SHP77 (cell line): ENCODE results near the gene GALNT9.
"Not testable (repeated sequence)": the region's sequence is repeated elsewhere in the genome, so short reads cannot be mapped to it uniquely, and the experiment has no call there.

Experiments
- DNase-seq, 2 experiments: peaks; one replicate each; lab custom pipeline; 2025; lab: John Stamatoyannopoulos, UW

Gene GALNT9

DNA sequence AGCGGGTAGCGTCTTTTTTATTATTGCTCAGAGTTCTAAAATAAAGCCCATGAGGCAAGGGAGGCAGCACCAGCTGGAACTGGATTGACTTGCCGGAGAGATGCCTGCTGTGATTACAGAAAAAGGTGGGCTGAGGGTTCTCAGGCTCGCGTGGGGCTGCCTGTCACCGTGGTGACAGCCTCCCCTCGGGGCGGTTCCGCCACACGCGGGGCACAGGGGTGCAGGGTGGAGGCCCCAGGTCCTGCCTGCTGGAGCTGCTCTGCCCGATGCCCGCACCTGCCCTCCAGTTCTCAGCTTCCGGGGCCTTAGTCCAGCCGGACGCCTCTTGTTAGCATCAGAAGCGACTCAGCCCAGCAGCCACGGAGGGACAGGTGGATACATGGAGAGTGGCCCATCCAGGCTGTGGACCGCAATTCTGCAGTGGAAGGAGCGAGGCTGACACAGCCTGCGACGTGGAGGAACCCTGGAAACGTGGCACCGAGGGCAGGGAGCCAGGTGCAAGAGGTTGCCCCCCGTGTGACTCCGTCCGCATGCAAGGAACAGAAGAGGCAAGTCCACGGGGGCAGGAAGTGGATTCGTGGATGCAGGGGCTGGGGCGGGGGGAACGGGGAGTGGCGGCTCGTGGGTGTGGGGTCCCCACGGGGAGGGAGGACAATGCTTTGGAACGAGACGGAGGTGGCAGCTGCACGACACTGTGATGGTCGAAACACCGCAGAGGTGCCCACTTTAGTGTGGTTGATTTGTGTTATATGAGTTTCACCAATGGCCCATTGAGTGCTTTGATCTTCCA is 79.5 kb downstream of the GALNT9 start:
- DNase-seq, result no peak

DNA sequence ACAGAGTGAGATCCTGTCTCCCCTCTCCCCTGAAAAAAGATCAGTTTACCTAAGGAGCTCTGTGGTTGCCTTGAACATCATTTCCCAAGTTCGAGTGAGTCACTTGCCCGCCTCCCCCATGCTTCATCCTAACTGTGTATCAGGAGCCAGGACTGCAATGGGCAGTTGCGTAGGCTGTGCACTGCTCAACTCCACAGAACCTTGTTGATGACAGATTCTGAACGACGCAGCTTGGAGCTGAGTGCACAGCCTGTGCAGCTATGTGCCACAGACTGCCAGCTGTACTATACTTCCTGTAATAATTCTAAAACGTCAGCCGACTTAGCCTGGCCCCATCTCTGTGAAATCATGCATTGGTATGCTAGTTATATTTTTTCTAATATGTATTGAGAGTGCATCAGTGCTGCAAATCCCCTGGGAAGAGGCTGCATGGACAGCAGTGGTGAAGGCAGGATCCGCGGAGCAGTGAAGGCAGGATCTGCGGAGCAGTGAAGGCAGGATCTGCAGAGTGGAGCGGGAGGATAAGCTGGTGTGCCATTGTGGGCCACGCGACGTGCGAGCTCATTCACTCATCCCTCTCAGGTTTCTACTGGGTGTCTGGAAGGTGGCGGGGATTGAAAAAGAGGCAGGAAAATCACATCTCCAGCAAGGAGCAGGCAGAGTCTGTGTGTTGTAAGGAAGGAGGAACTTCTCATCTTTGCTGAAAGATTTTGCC is 80.8 kb downstream of the GALNT9 start:
- DNase-seq, result no peak

DNA sequence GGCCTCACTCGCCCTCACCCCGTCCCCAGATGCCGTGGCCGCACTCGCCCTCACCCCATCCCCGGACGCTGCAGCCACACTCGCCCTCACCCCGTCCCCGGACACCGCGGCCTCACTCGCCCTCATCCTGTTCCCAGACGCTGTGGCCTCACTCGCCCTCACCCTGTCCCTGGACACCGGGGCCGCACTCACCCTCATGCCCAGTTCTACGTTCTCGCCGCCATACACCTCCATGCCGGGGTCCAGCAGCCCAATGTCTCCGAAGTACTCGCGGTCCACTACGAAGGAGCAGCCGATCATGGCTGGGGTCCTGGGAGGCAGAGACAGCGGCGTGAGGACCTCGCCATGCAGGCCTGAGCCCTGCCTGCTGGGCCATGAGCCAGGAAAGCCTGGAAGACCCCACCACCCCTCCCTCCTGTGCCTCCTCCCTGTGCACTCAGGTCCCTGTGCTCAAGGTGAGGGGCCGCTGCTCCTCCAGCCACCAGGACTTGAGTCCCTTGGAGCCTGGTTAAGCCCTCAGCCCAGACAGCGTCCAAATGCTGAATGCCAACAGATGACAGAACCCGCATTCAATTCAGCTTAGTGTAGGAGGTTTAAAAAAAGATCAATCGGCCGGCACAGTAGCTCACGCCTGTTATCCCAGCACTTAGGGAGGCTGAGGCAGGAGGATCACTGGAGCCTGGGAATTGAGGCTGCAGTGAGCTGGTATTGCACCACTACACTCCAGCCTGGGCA is 81.5 kb downstream of the GALNT9 start:
- DNase-seq, result no peak

DNA sequence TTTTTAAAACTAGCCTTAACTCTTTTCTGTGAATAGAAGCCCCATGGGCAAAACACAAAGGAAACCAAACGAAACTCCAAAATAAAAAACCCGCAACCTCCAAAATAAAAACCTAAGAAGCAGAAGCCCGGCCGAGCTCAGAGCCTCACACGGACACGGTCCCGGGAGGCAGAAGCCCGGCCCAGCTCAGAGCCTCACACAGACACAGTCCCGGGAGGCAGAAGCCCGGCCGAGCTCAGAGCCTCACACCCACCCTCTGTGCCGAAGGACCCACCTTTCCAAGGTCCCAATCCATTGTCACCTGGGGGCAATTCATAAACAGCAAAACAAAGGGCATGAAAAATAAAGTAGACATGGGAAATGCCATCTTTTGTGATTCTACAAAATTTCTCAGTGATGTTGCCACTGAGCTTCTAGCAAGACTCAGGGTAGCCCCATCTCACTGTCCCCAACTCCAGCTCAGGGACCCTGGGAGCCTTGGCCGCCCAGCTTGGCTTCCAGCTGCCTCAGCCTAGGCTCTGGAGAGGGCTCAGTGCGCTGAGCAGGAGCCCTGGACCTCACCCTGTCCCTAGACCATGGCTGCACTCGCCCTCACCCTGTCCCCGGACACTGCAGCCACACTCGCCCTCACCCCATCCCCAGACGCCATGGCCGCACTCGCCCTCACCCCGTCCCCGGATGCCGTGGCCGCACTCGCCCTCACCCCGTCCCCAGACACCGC is 82.2 kb downstream of the GALNT9 start:
- DNase-seq, result no peak

DNA sequence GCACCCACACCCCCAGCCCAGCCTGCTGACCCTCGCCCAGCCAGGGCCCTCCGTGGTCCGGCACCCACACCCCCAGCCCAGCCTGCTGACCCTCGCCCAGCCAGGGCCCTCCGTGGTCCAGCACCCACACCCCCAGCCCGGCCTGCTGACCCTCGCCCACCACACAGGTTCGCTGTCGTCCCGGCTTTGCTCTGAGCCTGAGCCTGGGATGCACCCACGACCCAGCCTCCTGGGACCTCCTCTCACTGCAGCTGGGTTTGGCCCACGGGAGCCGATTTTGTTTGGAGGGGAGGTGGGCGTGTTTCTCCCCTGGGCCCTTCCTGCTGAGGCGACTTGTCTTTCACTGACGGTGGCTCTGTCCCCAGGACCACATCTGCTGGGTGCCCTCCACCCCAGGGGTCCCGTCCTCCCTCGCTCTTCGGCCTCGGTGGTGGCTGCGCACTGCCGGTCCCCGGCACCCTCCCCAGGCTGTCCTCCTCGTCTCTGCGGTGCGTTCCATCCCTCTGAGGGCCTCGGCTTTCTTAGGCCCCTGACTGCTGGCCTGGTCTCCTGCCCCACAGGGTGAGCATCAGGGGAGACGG is 83.8 kb downstream of the GALNT9 start:
- no peak for DNase-seq

DNA sequence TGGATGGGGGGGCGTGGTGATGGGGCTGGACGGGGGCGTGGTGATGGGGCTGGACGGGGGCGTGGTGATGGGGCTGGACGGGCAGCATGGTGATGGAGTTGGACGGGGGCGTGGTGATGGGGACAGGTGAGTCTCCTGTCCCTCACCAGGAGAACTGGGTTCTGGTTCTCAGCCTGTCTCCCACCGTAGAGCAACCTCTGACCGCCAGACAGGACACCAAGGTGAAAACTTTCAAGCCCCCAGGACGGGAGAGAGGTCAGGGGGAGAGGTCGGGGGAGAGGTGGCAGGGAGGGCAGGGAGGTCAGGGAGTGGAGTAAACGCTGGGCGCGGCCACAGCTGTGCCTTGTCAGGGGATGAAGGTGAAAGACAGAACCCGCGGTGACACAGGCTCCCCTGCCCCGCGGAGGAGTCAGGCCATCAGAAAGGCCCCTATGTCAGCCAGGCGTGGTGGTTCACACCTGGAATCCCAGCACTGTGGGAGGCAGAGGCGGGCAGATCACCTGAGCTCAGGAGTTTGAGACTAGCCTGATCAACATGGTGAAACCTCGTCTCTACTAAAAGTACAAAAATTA is 84.6 kb downstream of the GALNT9 start:
- DNase-seq, result no peak

DNA sequence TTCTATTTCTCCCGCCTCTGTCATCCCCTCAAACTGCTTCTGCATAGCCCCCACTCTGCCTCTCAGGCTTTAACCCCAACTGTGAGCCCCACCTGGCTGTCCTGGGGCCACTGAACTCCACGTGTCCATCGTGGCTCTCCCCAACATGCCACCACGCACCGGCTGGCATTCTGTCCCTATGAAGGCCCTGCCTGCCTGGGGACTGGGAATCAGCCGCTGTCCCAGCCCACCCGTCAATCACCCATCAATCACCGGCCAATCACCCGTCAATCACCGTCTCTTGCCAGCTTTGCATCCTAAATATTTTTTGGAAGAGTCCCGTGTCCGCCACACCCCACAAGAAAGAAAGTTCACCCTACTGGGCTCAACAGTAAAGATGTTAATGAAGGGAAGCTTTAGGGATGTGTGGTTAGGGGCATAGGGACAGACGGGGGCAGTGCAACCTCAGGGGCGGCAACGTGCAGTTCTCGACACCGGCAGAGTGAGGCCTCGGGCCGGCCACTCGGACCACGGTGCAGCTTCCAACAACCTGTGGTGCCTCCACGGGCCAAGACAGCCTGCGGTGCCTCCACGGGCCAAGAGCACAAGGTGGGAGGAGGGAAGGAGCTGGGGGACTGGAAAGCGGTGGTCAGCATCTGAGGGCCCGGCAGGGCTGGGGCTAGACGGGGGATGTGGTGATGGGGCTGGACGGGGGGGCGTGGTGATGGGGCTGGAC is 85.6 kb downstream of the GALNT9 start:
- DNase-seq, result no peak

DNA sequence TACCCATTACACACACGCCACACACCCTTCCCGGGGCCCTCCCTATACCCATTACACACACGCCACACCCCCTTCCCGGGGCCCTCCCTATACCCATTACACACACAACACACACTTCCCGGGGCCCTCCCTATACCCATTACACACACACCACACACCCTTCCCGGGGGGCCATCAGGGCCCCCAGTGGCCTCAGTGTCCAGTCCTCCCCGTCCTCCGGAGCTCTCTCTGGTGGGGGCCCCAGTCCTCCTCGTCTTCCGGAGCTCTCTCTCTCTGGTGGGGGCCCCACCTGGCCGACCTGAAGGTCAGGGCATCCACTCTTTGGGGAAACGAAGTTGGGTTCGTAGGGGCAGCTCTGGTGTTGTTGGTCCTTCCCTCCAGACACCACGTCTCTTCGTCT is 86.2 kb downstream of the GALNT9 start:
- not testable (repeated sequence) for DNase-seq

DNA sequence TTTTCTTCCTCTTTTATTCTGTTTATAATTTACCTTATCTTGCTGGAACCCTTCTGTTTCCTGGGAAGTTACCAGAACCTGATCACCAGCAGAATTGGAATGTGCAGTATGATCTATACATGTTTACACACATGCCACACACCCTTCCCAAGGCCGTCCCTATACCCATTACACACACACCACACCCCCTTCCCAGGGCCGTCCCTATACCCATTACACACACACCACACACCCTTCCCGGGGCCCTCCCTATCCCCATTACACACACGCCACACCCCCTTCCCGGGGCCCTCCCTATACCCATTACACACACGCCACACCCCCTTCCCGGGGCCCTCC is 88.8 kb downstream of the GALNT9 start:
- DNase-seq, result not testable (repeated sequence)

DNA sequence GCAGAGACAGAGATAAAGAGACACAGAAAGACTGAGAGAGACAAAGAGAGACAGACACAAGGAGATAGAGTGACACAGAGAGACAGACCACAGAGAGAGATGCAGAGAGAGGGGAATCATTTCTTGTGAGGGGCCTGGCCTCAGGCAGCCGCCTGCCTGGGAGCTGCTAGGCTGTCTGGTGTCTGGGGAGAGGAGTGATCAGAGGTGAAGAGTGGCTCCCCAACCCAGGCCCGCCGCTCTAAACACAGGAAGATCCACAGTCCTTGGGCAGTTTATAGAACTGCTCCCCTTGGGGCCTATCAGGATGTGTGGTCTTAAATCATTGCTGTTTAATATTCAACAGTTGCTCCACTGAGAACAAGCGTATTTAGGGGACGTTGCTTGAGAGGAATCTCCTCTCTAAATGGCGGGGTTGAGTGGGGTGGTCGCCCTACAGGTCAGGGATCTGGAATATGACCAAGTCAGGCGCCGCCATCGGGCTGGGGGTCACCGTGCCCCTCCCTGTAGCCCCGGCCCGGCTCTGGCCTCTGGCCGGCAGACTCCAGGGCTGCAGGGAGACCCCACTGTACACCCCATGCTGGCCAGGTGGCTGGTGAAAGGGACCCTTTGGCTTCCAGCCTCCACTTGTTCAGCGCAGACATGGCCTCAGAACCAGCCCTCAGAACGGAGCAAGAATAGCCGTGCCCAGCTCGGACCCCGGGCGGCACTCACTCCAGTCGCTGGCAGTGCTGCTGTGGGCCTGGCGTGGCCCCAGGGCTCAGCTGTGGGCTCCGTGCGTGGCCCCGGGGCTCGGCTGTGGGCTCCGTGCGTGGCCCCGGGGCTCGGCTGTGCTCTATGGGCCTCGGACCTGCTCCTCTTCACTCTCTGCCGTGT is 89.4 kb downstream of the GALNT9 start:
- DNase-seq, result no peak

DNA sequence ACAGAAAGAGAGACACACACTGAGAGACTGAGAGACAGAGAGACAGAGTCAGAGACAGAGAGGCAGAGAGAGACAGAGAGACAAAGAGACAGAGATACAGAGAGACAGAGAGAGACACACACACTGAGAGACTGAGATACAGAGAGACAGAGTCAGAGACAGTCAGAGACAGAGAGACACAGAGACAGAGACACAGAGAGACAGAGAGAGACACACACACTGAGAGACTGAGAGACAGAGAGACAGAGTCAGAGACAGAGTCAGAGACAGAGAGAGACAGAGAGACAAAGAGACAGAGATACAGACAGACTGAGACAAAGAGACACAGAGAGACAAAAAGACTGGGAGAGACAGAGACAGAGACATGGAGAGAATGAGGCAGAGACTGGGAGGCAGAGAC is 90.0 kb downstream of the GALNT9 start:
- DNase-seq, result no peak

DNA sequence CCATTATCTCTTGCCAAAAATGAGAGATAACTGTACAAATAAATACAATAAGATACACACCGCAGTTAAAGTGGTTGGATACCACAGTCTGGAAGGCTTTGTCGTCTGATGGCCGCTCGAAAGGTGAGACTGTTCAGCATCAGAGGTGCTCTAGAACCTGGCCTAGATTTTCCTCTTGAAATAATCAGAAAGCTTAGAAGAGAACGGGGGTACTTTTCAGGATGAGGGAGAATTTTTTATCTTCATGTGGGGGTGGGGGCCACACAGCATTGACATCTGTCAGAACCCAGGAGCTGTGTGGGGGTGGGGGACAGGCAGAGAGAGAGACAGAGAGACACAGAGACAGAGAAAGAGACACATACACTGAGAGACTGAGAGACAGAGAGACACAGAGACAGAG is 90.5 kb downstream of the GALNT9 start:
- no peak for DNase-seq

DNA sequence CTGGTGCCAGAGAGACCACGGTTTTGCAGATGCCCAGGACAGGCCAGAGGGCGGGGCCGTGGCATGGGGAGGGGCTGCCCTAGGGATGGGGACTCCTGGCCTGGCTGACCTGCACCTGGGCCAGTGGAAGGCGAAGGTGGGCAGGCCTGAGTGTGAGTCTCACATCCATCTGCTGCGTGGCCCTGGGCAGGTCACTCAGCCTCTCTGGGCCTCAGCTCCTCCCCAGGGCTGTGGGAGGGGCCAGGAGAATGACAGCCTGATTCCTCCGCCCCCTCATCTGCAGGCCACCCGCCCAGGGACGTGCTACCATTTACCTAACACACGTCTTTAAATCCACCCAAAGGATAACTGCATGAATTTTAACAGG is 90.9 kb downstream of the GALNT9 start:
- no peak for DNase-seq

DNA sequence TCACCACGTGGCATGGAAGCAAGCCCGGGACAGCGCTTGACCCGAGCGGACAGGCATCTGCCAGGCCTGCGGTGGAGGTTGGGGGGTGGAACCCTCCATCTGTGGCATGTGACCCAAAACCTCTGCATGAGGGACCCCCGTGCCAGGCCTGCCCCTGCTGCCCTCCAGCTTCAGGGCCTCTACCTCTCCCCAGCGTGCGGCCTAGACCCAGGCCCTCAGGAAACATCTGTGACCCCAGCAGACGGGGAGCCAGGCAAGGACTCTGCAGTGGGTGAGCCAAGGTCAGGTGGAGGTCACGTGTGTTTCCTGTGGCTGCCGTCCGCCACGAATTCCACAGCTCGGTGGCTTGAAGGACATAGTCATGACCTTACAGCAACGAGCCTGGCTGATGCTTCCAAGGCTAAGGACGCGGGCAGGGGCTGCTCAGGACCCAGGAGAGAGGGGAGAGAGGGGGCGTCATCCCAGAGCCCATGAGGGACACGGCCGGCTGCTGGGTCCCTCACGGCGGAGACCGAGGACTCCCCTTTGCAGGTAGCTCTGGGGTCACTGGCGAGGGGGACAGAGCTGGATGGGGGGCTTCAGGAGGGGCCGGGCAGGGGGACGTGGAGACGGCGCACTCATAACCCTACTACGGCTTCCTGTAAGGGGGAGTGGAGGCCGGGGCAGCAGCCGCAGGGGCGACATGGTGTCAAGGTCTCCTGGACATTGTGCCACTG is 91.5 kb downstream of the GALNT9 start:
- DNase-seq, result no peak

DNA sequence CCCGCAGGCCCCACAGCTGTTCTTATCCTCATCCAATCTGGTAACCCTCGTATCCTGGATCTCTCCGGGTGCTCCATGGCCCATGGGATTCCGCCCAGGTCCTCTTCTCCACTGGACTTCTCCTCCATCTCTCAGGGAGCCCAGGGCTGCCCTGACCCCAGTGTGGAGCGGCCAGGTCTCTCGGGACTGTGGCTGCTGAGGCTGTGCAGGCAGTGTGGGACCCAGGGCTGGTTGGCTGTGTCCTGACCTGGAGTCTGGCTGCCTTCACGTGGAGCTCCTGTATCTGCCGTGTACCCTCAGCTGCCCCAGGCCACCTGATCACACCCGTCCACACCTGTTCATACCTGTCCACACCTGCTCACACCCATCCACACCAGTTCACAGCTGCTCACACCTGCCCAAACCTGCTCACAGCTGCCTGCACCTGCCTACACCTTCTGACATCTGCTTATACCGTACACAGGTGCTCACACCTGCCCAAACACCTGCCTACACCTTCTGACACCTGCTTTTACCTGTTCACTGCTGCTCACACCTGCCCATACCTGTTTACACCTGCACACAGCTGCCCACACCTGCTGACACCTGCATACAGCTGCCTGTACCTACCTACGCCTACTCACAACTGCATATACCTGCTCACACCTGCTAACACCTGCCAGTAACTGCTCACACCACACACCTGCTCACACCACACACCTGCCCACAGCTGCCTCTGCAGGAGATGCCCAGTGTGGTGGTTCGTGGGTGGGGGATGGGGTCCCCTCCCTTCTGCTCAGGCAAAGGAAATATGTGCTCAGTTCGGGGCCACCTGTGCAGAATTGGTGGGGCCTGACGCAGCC is 92.2 kb downstream of the GALNT9 start:
- DNase-seq, result no peak

DNA sequence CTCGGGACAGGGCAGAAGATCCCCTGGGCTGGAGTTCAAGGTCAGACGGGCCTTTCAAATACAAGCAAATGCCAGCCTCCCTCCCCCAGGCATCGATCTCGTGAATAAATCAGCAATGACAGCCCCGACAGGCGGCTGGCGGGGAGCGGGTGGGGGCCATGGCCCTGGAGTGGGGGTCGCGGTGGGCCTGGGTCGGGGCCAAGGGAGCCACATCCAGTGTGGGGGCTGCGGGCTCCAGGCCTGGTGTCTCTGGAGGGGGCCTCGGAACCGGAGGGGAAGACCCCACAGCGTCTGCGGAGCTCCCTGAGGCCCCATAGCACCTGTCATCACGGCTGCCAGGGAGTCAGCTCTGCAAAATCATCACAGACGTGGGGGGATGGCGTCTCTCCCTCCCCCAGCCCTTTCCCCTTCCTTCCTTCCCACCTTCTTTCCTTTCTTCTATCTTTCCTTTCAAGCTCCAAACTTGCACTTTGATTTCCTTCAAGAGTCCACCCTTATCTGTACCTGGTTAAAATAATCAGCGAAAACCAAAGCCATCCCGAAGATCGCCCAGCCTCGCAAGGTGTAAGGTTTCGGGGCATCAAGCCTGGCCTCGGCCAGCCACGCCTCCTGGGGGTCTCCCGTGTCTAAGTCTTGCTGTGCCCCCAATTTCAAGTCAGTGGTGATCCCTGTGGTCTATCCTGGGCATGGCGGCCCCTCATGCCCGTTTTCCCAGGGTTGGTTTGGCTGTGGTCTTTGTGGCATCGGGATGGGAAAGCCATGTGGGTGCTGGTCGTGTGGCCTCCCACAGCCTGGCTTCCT is 93.1 kb downstream of the GALNT9 start:
- DNase-seq, result no peak

DNA sequence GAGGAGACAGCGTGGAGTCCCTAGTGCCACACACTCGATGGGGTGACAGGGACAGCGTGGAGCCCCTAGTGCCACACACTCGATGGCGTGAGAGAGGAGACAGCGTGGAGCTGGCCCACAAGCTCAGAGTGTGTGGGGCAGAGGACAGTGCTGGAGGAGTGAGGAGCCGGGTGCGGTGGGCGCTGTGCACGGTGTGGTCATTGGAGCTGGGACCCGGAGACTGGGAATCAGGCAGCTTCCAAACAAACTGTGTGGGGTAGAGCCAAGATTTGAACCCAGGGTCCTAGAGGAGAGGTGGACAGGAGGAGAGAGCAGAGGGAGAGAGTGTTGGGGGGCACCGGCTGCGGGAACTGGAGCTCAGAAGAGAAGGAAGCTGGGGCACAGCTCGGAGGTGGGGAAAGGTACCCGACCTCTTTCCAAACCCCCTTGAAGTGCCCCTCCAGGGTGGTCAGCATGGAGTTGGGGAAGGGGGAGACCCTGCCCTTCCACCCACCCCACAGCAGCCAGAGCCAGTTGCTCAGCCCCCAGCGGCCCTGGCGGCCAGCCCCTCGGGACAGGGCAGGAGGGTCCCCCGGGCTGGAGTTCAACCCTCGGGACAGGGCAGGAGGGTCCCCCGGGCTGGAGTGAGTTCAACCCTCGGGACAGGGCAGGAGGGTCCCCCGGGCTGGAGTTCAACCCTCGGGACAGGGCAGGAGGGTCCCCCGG is 94.1 kb downstream of the GALNT9 start:
- no peak for DNase-seq
